Activated CD4-positive, alpha-beta memory T cell treated with anti-CD3 and anti-CD28 coated beads for 36 hours (primary cell): ENCODE results near the gene FTO. TPM values are rescaled to one million over a fixed set of nuclear protein-coding genes. Genes with fewer than 3 reads are reported as not detected.

Experiments
- CTCF ChIA-PET: fragments of 350-600 bp; sonication (Branson Sonifier 250); formaldehyde crosslinking; loops from one replicate; lab custom pipeline; 2021; ENCODE audit warnings: antibody characterized with exemption, inconsistent platforms; lab: Charles Lee
- POLR2A ChIA-PET: fragments of 350-600 bp; sonication (Branson Sonifier 250); formaldehyde crosslinking; loops from one replicate; lab custom pipeline; 2021; ENCODE audit warnings: antibody characterized with exemption; lab: Charles Lee
- DNase-seq: peaks from one replicate; pipeline ENCODE4 v3.0.0-alpha.2; 2020
- H3K27ac Mint-ChIP-seq: one replicate; pipeline ENCODE4 v1.8.0; 2021; ENCODE audit warnings: mixed read lengths
- H3K27me3 Mint-ChIP-seq: one replicate; pipeline ENCODE4 v1.8.0; 2021; ENCODE audit warnings: mixed read lengths
- H3K36me3 Mint-ChIP-seq: one replicate; pipeline ENCODE4 v1.8.0; 2021; ENCODE audit warnings: mixed read lengths
- H3K4me1 Mint-ChIP-seq: one replicate; pipeline ENCODE4 v1.8.0; 2021; ENCODE audit warnings: low read depth, mixed read lengths
- H3K4me3 Mint-ChIP-seq: one replicate; pipeline ENCODE4 v1.8.0; 2021; ENCODE audit warnings: mild to moderate bottlenecking, mixed read lengths
- H3K9me3 Mint-ChIP-seq: one replicate; pipeline ENCODE4 v1.8.0; 2021; ENCODE audit warnings: mixed read lengths
- intact Hi-C: fragments of 100-400 bp; cut with micrococcal nuclease; formaldehyde crosslinking; loops from one replicate; pipeline ENCODE4 v1.15.1; 2023
- total RNA-seq, 2 experiments: library from RNA; stranded (reverse); gene quantifications; one replicate each; pipeline ENCODE4 v1.2.3, GENCODE V29; 2021

FTO gene
- total RNA-seq, 2 experiments from 2014 or later: 50.7 to 53.1 TPM

DNA sequence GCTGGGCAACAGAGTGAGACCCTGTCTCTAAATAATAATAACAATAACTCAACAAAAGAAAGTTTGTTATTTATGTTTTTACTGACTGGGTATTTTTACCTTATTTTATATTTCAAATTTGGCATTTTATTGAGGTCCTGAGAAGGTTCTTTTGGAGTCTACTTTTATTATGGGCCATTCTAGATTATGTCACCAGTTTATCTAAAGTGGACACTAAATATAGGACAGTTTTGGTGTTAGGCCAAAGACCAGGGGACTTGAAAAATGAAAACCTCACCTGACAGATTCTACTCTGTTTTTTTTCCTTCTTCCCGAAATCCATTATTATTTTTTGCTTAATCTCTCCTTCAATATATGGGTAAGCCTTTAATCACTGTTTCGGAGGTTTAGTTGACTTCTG lies 8.1 kb downstream of the FTO start:
- POLR2A ChIA-PET: no interaction called here
- no peak for DNase-seq
- H3K27ac Mint-ChIP-seq: no peak overlapping the region
- H3K4me1 Mint-ChIP-seq: peaks cover 45% of the 10 kb centered on the region
- no peak overlapping the region for H3K4me3 Mint-ChIP-seq
- CTCF ChIA-PET: interaction anchor here (1.1 to 1.3 kb wide), 2 partner anchors 31 to 102 kb away, joined by 3 to 4 read pairs; no protein-coding TSS in a partner anchor
- intact Hi-C loops: no loop called here
- H3K36me3 Mint-ChIP-seq: peaks cover 9% of the 10 kb centered on the region
- no peaks in the 10 kb centered on the region for H3K9me3 Mint-ChIP-seq
- H3K27me3 Mint-ChIP-seq: no peaks in the 10 kb centered on the region

GRCh38 chr16:53713403-53714204 lies 9.6 kb downstream of the FTO start:
- Mint-ChIP-seq H3K27ac (no peak overlapping the region), H3K4me3 (no peak overlapping the region), H3K36me3 (peaks cover 7% of the 10 kb centered on the region), H3K27me3 (no peaks in the 10 kb centered on the region), H3K9me3 (no peaks in the 10 kb centered on the region), H3K4me1 (peaks cover 35% of the 10 kb centered on the region)
- ChIA-PET POLR2A (no interaction called here), CTCF (no interaction called here)
- intact Hi-C loops: no loop called here
- DNase-seq: no peak

GRCh38 chr16:53714205-53715022 lies 10.5 kb downstream of the FTO start:
- no peak overlapping the region for H3K27ac Mint-ChIP-seq
- peaks cover 7% of the 10 kb centered on the region for H3K36me3 Mint-ChIP-seq
- H3K27me3 Mint-ChIP-seq: no peaks in the 10 kb centered on the region
- ChIA-PET POLR2A (no interaction called here), CTCF (no interaction called here)
- H3K9me3 Mint-ChIP-seq: no peaks in the 10 kb centered on the region
- H3K4me1 Mint-ChIP-seq: peaks cover 30% of the 10 kb centered on the region
- intact Hi-C loops: no loop called here
- H3K4me3 Mint-ChIP-seq: no peak overlapping the region
- no peak for DNase-seq

- ChIA-PET POLR2A (no interaction called here), CTCF (no interaction called here)
- intact Hi-C loops: no loop called here
- no peak overlapping the region for H3K4me3 Mint-ChIP-seq
- peaks cover 30% of the 10 kb centered on the region for H3K4me1 Mint-ChIP-seq
- DNase-seq: no peak
- H3K36me3 Mint-ChIP-seq: peaks cover 7% of the 10 kb centered on the region
- no peaks in the 10 kb centered on the region for H3K27me3 Mint-ChIP-seq
- H3K9me3 Mint-ChIP-seq: no peaks in the 10 kb centered on the region
- no peak overlapping the region for H3K27ac Mint-ChIP-seq
Measured at GRCh38 chr16:53715023-53715384, 11.0 kb downstream of the FTO start.

GRCh38 chr16:53717577-53717976 lies 13.6 kb downstream of the FTO start:
- Mint-ChIP-seq H3K27ac (no peak overlapping the region), H3K4me1 (peaks cover 25% of the 10 kb centered on the region), H3K36me3 (peaks cover 8% of the 10 kb centered on the region), H3K9me3 (no peaks in the 10 kb centered on the region), H3K4me3 (no peak overlapping the region), H3K27me3 (no peaks in the 10 kb centered on the region)
- ChIA-PET CTCF (no interaction called here), POLR2A (no interaction called here)
- DNase-seq: no peak
- intact Hi-C loops: no loop called here

DNA sequence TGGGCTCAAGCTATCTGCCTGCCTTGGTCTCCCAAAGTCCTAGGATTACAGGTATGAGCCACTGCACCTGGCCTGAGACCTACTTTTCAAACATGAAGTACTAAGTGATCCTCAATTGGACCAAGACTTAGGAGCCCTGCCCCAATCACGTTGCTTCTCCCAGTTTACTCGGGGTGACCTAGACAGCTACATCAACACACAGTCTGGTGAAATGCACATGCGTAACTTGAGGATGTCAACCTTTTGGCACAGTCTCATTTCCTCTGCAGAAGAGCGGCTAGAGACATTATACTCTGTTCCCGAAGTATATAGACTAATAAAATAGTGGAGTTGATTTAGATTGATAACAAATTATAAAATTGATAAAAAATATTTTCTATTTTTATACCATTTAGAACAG lies 17.1 kb downstream of the FTO start:
- H3K4me3 Mint-ChIP-seq: no peak overlapping the region
- H3K27me3 Mint-ChIP-seq: no peaks in the 10 kb centered on the region
- H3K4me1 Mint-ChIP-seq: peaks cover 7% of the 10 kb centered on the region
- intact Hi-C loops: no loop called here
- ChIA-PET POLR2A (no interaction called here), CTCF (no interaction called here)
- no peak for DNase-seq
- no peaks in the 10 kb centered on the region for H3K9me3 Mint-ChIP-seq
- H3K36me3 Mint-ChIP-seq: peaks cover 6% of the 10 kb centered on the region
- no peak overlapping the region for H3K27ac Mint-ChIP-seq

- CTCF ChIA-PET: interaction anchor here (2.4 kb wide), 1 partner anchor 17 kb away, joined by 8 read pairs; no protein-coding TSS in a partner anchor
Measured at GRCh38 chr16:53726625-53727024, 22.7 kb downstream of the FTO start.

GRCh38 chr16:53730693-53731092 lies 26.7 kb downstream of the FTO start:
- H3K27me3 Mint-ChIP-seq: no peaks in the 10 kb centered on the region
- intact Hi-C loops: no loop called here
- no peak overlapping the region for H3K27ac Mint-ChIP-seq
- DNase-seq: no peak
- peaks cover 9% of the 10 kb centered on the region for H3K36me3 Mint-ChIP-seq
- CTCF ChIA-PET: interaction anchor here (1.2 kb wide), 1 partner anchor 12 kb away, joined by 4 read pairs; no protein-coding TSS in a partner anchor
- POLR2A ChIA-PET: no interaction called here
- H3K4me3 Mint-ChIP-seq: no peak overlapping the region
- peaks cover 2% of the 10 kb centered on the region for H3K9me3 Mint-ChIP-seq
- H3K4me1 Mint-ChIP-seq: peaks cover 25% of the 10 kb centered on the region

More at GRCh38 chr16:53726625-53727024, 22.7 kb downstream of the FTO start:
- DNase-seq: no peak
- H3K4me3 Mint-ChIP-seq: no peak overlapping the region
- intact Hi-C loops: no loop called here
- H3K27ac Mint-ChIP-seq: no peak overlapping the region
- H3K4me1 Mint-ChIP-seq: peaks cover 15% of the 10 kb centered on the region
- H3K9me3 Mint-ChIP-seq: peaks cover 2% of the 10 kb centered on the region
- POLR2A ChIA-PET: no interaction called here
- no peaks in the 10 kb centered on the region for H3K27me3 Mint-ChIP-seq
- H3K36me3 Mint-ChIP-seq: peaks cover 13% of the 10 kb centered on the region

GRCh38 chr16:53732296-53732929 lies 28.5 kb downstream of the FTO start:
- Mint-ChIP-seq H3K27me3 (no peaks in the 10 kb centered on the region), H3K9me3 (no peaks in the 10 kb centered on the region), H3K4me1 (peaks cover 25% of the 10 kb centered on the region), H3K27ac (no peak overlapping the region), H3K4me3 (no peak overlapping the region), H3K36me3 (peaks cover 2% of the 10 kb centered on the region)
- CTCF ChIA-PET: no interaction called here
- DNase-seq: no peak
- POLR2A ChIA-PET: no interaction called here
- intact Hi-C loops: no loop called here

DNA sequence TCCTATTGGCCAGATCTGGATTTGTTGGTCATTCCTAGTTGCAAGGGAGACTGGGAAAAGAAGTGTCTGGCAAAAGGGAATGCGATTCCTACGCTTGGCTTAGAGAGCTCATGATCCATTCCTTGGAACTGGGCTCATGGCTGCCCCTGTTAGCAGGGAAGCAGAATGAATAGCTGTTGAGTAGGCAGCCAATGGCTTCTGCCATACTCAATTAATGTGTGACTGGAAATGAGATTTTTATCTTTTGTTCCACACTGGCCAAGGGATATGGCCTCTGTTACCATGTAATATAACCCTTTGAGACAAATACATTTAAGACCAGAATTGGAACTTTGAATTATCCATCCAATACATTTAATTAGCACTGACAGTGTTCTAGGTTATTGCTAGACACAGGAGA lies 31.0 kb downstream of the FTO start:
- Mint-ChIP-seq H3K36me3 (no peaks in the 10 kb centered on the region), H3K4me1 (peaks cover 15% of the 10 kb centered on the region), H3K4me3 (no peak overlapping the region), H3K27me3 (no peaks in the 10 kb centered on the region), H3K9me3 (no peaks in the 10 kb centered on the region), H3K27ac (no peak overlapping the region)
- ChIA-PET CTCF (interaction anchor here (1.4 kb wide), 1 partner anchor 9 kb away, joined by 7 read pairs; no protein-coding TSS in a partner anchor), POLR2A (no interaction called here)
- DNase-seq: no peak
- intact Hi-C loops: no loop called here

- H3K27ac Mint-ChIP-seq: no peak overlapping the region
- DNase-seq: no peak
- H3K27me3 Mint-ChIP-seq: no peaks in the 10 kb centered on the region
- ChIA-PET CTCF (no interaction called here), POLR2A (no interaction called here)
- no peak overlapping the region for H3K4me3 Mint-ChIP-seq
- no peaks in the 10 kb centered on the region for H3K9me3 Mint-ChIP-seq
- H3K36me3 Mint-ChIP-seq: no peaks in the 10 kb centered on the region
- peaks cover 18% of the 10 kb centered on the region for H3K4me1 Mint-ChIP-seq
- intact Hi-C loops: no loop called here
Measured at GRCh38 chr16:53736297-53736696, 32.3 kb downstream of the FTO start.

GRCh38 chr16:53737552-53737951 lies 33.6 kb downstream of the FTO start:
- H3K4me3 Mint-ChIP-seq: no peak overlapping the region

More at GRCh38 chr16:53737552-53737951, 33.6 kb downstream of the FTO start:
- H3K4me1 Mint-ChIP-seq: peaks cover 16% of the 10 kb centered on the region
- POLR2A ChIA-PET: no interaction called here
- H3K27me3 Mint-ChIP-seq: no peaks in the 10 kb centered on the region
- H3K36me3 Mint-ChIP-seq: no peaks in the 10 kb centered on the region
- no peak overlapping the region for H3K27ac Mint-ChIP-seq
- H3K9me3 Mint-ChIP-seq: no peaks in the 10 kb centered on the region
- intact Hi-C loops: no loop called here
- no peak for DNase-seq
- CTCF ChIA-PET: no interaction called here
